SK-N-SH treated with all-trans-retinoic acid at 6 μM for 48 hours (cell line): ENCODE measurements around the gene ZNF281.

Source experiments
- ATAC-seq: fragments of 200-7000 bp; cut with Tn5 transposase; 3 replicates; pipeline ENCODE4 v1.9.1; 2020; ENCODE audit warnings: mild to moderate bottlenecking, moderate library complexity
- ARNTL ChIP-seq: fragments of 450-650 bp; formaldehyde crosslinking; IDR thresholded peaks from 2 replicates; pipeline ENCODE4 v1.5.0; 2020; ENCODE audit warnings: low read depth, mild to moderate bottlenecking, moderate library complexity, borderline replicate concordance
- CREB5 ChIP-seq: fragments of 250-450 bp; sonication (Bioruptor Pico); IDR thresholded peaks from 2 replicates; pipeline ENCODE4 v1.5.1; 2020; ENCODE audit warnings: low read depth, mild to moderate bottlenecking, moderate library complexity
- CSDC2 ChIP-seq: fragments of 250-450 bp; sonication (Bioruptor Pico); IDR thresholded peaks from 2 replicates; pipeline ENCODE4 v1.5.0; 2020; ENCODE audit warnings: mild to moderate bottlenecking, moderate library complexity
- ESRRG ChIP-seq: fragments of 250-450 bp; sonication (Bioruptor Pico); IDR thresholded peaks from 2 replicates; pipeline ENCODE4 v1.6.1; 2021; ENCODE audit warnings: mild to moderate bottlenecking
- OSR1 ChIP-seq: fragments of 250-450 bp; sonication (Bioruptor Pico); IDR thresholded peaks from 2 replicates; pipeline ENCODE4 v1.8.0; 2022; ENCODE audit warnings: moderate library complexity, mild to moderate bottlenecking, inconsistent platforms
- PATZ1 ChIP-seq: fragments of 250-450 bp; sonication (Bioruptor Pico); IDR thresholded peaks from 2 replicates; pipeline ENCODE4 v1.8.0; 2020; ENCODE audit warnings: mild to moderate bottlenecking, moderate library complexity, borderline replicate concordance
- RARB ChIP-seq: fragments of 250-450 bp; sonication (Bioruptor Pico); IDR thresholded peaks from 2 replicates; pipeline ENCODE4 v1.8.0; 2021; ENCODE audit warnings: mild to moderate bottlenecking, moderate library complexity
- SNAI2 ChIP-seq: fragments of 250-450 bp; sonication (Bioruptor Pico); IDR thresholded peaks from 2 replicates; pipeline ENCODE4 v1.5.0; 2020; ENCODE audit warnings: mild to moderate bottlenecking, moderate library complexity
- TCF4 ChIP-seq: fragments of 250-450 bp; sonication (Bioruptor Pico); IDR thresholded peaks from 2 replicates; pipeline ENCODE4 v1.8.0; 2021; ENCODE audit warnings: mild to moderate bottlenecking, moderate library complexity, borderline replicate concordance
- TOX ChIP-seq: fragments of 250-450 bp; sonication (Bioruptor Pico); IDR thresholded peaks from 2 replicates; pipeline ENCODE4 v1.8.0; 2021; ENCODE audit warnings: mild to moderate bottlenecking, moderate library complexity, borderline replicate concordance
- ZFP30 ChIP-seq: fragments of 450-650 bp; formaldehyde crosslinking; IDR thresholded peaks from 2 replicates; pipeline ENCODE4 v1.5.0; 2022; ENCODE audit warnings: mild to moderate bottlenecking, moderate library complexity
- ZNF70 ChIP-seq: fragments of 450-650 bp; formaldehyde crosslinking; IDR thresholded peaks from 2 replicates; pipeline ENCODE4 v1.5.0; 2020; ENCODE audit warnings: mild to moderate bottlenecking, moderate library complexity
- TF ChIP-seq, protein P1 (sequence below): fragments of 250-450 bp; sonication (Bioruptor Pico); IDR thresholded peaks from 2 replicates; pipeline ENCODE4 v1.5.1; 2021; ENCODE audit warnings: mild to moderate bottlenecking, moderate library complexity
- TF ChIP-seq, protein P2 (sequence below): fragments of 250-450 bp; sonication (Bioruptor Pico); IDR thresholded peaks from 2 replicates; pipeline ENCODE4 v1.5.0; 2020; ENCODE audit warnings: mild to moderate bottlenecking, moderate library complexity
- TF ChIP-seq, protein P3 (sequence below): fragments of 250-450 bp; sonication (Bioruptor Pico); IDR thresholded peaks from 2 replicates; pipeline ENCODE4 v1.8.0; 2021; ENCODE audit warnings: low read depth, mild to moderate bottlenecking, moderate library complexity, borderline replicate concordance

The ZNF281 gene

GRCh38 chr1:200453553-200453905, 43.7 kb upstream of the ZNF281 start:
- no peak for ATAC-seq
- no peak for TF ChIP-seq OSR1 (CRISPR knock-in tag)
- TF ChIP-seq TOX (CRISPR knock-in tag) = no peak
- no peak for TF ChIP-seq CREB5 (CRISPR knock-in tag)
- TF ChIP-seq CSDC2 (CRISPR knock-in tag) = no peak
- no peak for TF ChIP-seq RARB (CRISPR knock-in tag)
- TF ChIP-seq, protein P1, sequence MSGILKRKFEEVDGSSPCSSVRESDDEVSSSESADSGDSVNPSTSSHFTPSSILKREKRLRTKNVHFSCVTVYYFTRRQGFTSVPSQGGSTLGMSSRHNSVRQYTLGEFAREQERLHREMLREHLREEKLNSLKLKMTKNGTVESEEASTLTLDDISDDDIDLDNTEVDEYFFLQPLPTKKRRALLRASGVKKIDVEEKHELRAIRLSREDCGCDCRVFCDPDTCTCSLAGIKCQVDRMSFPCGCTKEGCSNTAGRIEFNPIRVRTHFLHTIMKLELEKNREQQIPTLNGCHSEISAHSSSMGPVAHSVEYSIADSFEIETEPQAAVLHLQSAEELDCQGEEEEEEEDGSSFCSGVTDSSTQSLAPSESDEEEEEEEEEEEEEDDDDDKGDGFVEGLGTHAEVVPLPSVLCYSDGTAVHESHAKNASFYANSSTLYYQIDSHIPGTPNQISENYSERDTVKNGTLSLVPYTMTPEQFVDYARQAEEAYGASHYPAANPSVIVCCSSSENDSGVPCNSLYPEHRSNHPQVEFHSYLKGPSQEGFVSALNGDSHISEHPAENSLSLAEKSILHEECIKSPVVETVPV (CRISPR knock-in tag) = no peak
- TF ChIP-seq SNAI2 (CRISPR knock-in tag) = no peak
- TF ChIP-seq TCF4 (CRISPR knock-in tag) = no peak

GRCh38 chr1:200452850-200453552, 43.2 kb upstream of the ZNF281 start:
- no peak for TF ChIP-seq SNAI2 (CRISPR knock-in tag)
- TF ChIP-seq ESRRG = no peak
- TF ChIP-seq ZFP30 (CRISPR knock-in tag) = no peak
- TF ChIP-seq, protein P1 (CRISPR knock-in tag) = no peak
- TF ChIP-seq, protein P2, sequence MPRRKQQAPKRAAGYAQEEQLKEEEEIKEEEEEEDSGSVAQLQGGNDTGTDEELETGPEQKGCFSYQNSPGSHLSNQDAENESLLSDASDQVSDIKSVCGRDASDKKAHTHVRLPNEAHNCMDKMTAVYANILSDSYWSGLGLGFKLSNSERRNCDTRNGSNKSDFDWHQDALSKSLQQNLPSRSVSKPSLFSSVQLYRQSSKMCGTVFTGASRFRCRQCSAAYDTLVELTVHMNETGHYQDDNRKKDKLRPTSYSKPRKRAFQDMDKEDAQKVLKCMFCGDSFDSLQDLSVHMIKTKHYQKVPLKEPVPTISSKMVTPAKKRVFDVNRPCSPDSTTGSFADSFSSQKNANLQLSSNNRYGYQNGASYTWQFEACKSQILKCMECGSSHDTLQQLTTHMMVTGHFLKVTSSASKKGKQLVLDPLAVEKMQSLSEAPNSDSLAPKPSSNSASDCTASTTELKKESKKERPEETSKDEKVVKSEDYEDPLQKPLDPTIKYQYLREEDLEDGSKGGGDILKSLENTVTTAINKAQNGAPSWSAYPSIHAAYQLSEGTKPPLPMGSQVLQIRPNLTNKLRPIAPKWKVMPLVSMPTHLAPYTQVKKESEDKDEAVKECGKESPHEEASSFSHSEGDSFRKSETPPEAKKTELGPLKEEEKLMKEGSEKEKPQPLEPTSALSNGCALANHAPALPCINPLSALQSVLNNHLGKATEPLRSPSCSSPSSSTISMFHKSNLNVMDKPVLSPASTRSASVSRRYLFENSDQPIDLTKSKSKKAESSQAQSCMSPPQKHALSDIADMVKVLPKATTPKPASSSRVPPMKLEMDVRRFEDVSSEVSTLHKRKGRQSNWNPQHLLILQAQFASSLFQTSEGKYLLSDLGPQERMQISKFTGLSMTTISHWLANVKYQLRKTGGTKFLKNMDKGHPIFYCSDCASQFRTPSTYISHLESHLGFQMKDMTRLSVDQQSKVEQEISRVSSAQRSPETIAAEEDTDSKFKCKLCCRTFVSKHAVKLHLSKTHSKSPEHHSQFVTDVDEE (CRISPR knock-in tag) = no peak
- no peak for TF ChIP-seq ZNF70
- TF ChIP-seq CREB5 (CRISPR knock-in tag) = no peak
- TF ChIP-seq ARNTL (CRISPR knock-in tag) = no peak
- TF ChIP-seq PATZ1 (CRISPR knock-in tag) = no peak
- TF ChIP-seq, protein P3, sequence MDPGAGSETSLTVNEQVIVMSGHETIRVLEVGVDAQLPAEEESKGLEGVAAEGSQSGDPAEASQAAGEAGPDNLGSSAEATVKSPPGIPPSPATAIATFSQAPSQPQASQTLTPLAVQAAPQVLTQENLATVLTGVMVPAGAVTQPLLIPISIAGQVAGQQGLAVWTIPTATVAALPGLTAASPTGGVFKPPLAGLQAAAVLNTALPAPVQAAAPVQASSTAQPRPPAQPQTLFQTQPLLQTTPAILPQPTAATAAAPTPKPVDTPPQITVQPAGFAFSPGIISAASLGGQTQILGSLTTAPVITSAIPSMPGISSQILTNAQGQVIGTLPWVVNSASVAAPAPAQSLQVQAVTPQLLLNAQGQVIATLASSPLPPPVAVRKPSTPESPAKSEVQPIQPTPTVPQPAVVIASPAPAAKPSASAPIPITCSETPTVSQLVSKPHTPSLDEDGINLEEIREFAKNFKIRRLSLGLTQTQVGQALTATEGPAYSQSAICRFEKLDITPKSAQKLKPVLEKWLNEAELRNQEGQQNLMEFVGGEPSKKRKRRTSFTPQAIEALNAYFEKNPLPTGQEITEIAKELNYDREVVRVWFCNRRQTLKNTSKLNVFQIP (CRISPR knock-in tag) = no peak
- no peak for TF ChIP-seq TOX (CRISPR knock-in tag)
- TF ChIP-seq RARB (CRISPR knock-in tag) = no peak
- TF ChIP-seq, all 23 proteins: peak for 0
- no peak for ATAC-seq
